ENCODE measurements around the gene TASOR2. TPM values are rescaled to one million over a fixed set of nuclear protein-coding genes. Genes with fewer than 3 reads are reported as not detected.

The TASOR2 gene
- total and polyA plus RNA-seq, 2 donors (not counting 1 experiment from before 2014, with no cell fraction given), result 12.3 to 68.6 TPM

- no peak overlapping the region for H3K27ac Mint-ChIP-seq
- no peaks in the 10 kb centered on the region for H3K27me3 ChIP-seq (replicated peaks in 1 of 4; ENCODE audit: control extremely low read depth in 1 of 4, control insufficient read depth in 3 of 4, insufficient read depth in 4 of 4, low read length in 3 of 4)
- H3K4me1 Mint-ChIP-seq, result peaks cover 9% of the 10 kb centered on the region
- no peaks in the 10 kb centered on the region for H3K9me3 ChIP-seq (ENCODE audit: control extremely low read depth in 1 of 3, control insufficient read depth in 2 of 3, insufficient read depth in 1 of 3, low read length in 2 of 3)
- H3K27me3 Mint-ChIP-seq, result no peaks in the 10 kb centered on the region
- no peak overlapping the region for H3K4me3 ChIP-seq (ENCODE audit: control extremely low read depth in 1 of 5, extremely low read depth in 1 of 5, insufficient read depth in 1 of 5, low read depth in 2 of 5, low read length in 4 of 5)
- ChIA-PET POLR2A (no interaction called here), CTCF (no interaction called here)
- no peak overlapping the region for H2AFZ ChIP-seq (ENCODE audit: insufficient read depth, low read depth, low read length, poor library complexity, severe bottlenecking)
- intact Hi-C loops (cut with micrococcal nuclease), result no loop called here
- ATAC-seq (ENCODE audit: low read depth) (no peak), DNase-seq (no peak)
- H3K9ac ChIP-seq (ENCODE audit: low read length), result no peak overlapping the region
- no peaks in the 10 kb centered on the region for H3K9me3 Mint-ChIP-seq (ENCODE audit: insufficient read depth)
- peaks cover 6 to 8% of the 10 kb centered on the region in 2 donors for H3K4me1 ChIP-seq (ENCODE audit: control insufficient read depth in 2 of 2, insufficient read depth in 2 of 2, low read length in 2 of 2)
- H3K36me3 ChIP-seq (replicated peaks in 1 of 2; ENCODE audit: control extremely low read depth in 1 of 2, control insufficient read depth in 1 of 2, extremely low read depth in 1 of 2, insufficient read depth in 2 of 2, low read length in 1 of 2), result peaks cover 0 to 2% of the 10 kb centered on the region in 2 experiments
- no peaks in the 10 kb centered on the region for H4K20me1 ChIP-seq (ENCODE audit: control insufficient read depth, insufficient read depth, low read length, poor library complexity, severe bottlenecking)
- WGBS (ENCODE audit: insufficient coverage), result 87% methylated on average over 9 of the region's 12 CpGs
- H3K79me2 ChIP-seq (ENCODE audit: control insufficient read depth, insufficient read depth, low read length), result no peaks in the 10 kb centered on the region
- H3K4me2 ChIP-seq (replicated peaks; ENCODE audit: low read depth, low read length, poor library complexity, severe bottlenecking), result no peak overlapping the region
- H3K27ac ChIP-seq (ENCODE audit: low read length in 2 of 2), result no peak overlapping the region
- TF ChIP-seq CTCF (IDR thresholded peaks at IDR 0.05), result no peak
- no peak overlapping the region for H3K4me3 Mint-ChIP-seq
Measured at GRCh38 chr10:5640036-5640435, 44.6 kb upstream of the TASOR2 start.

GRCh38 chr10:5640501-5640900, 44.1 kb upstream of the TASOR2 start:
- Histone ChIP-seq H3K27me3 (replicated peaks in 1 of 4; ENCODE audit: control extremely low read depth in 1 of 4, control insufficient read depth in 3 of 4, insufficient read depth in 4 of 4, low read length in 3 of 4) (no peaks in the 10 kb centered on the region), H2AFZ (ENCODE audit: insufficient read depth, low read depth, low read length, poor library complexity, severe bottlenecking) (no peak overlapping the region), H4K20me1 (ENCODE audit: control insufficient read depth, insufficient read depth, low read length, poor library complexity, severe bottlenecking) (no peaks in the 10 kb centered on the region), H3K79me2 (ENCODE audit: control insufficient read depth, insufficient read depth, low read length) (no peaks in the 10 kb centered on the region), H3K9me3 (ENCODE audit: control extremely low read depth in 1 of 3, control insufficient read depth in 2 of 3, insufficient read depth in 1 of 3, low read length in 2 of 3) (no peaks in the 10 kb centered on the region), H3K4me1 (ENCODE audit: control insufficient read depth in 2 of 2, insufficient read depth in 2 of 2, low read length in 2 of 2) (peaks cover 10 to 11% of the 10 kb centered on the region in 2 donors), H3K36me3 (replicated peaks in 1 of 2; ENCODE audit: control extremely low read depth in 1 of 2, control insufficient read depth in 1 of 2, extremely low read depth in 1 of 2, insufficient read depth in 2 of 2, low read length in 1 of 2) (peaks cover 0 to 2% of the 10 kb centered on the region in 2 experiments), H3K4me3 (ENCODE audit: control extremely low read depth in 1 of 5, extremely low read depth in 1 of 5, insufficient read depth in 1 of 5, low read depth in 2 of 5, low read length in 4 of 5) (no peak overlapping the region), H3K9ac (ENCODE audit: low read length) (no peak overlapping the region), H3K27ac (ENCODE audit: low read length in 2 of 2) (no peak overlapping the region), H3K4me2 (replicated peaks; ENCODE audit: low read depth, low read length, poor library complexity, severe bottlenecking) (no peak overlapping the region)
- Mint-ChIP-seq H3K4me3 (no peak overlapping the region), H3K4me1 (peaks cover 12% of the 10 kb centered on the region), H3K9me3 (ENCODE audit: insufficient read depth) (no peaks in the 10 kb centered on the region), H3K27me3 (no peaks in the 10 kb centered on the region), H3K27ac (no peak overlapping the region)
- no peak for DNase-seq
- intact Hi-C loops (cut with micrococcal nuclease), result no loop called here
- ATAC-seq (ENCODE audit: low read depth), result no peak
- TF ChIP-seq CTCF (IDR thresholded peaks at IDR 0.05) (no peak), EZH2 (IDR thresholded peaks at IDR 0.05; ENCODE audit: borderline replicate concordance, insufficient read depth, low read depth, low read length, poor library complexity, severe bottlenecking) (no peak)
- ChIA-PET POLR2A (no interaction called here), CTCF (interaction anchor here (3.9 kb wide), 1 partner anchor 10 kb away, joined by 18 read pairs; no protein-coding TSS in a partner anchor)
- WGBS (ENCODE audit: insufficient coverage), result 97% methylated on average over 13 of the region's 13 CpGs

Data from B cell (primary cell).